Lung (tissue), 16 donors: ENCODE data around the gene BEST2. TPM values are rescaled to one million over a fixed set of nuclear protein-coding genes. Genes with fewer than 3 reads are reported as not detected.

Experiments
- ATAC-seq: fragments of 200-7000 bp; cut with Tn5 transposase; one replicate; pipeline ENCODE4 v1.9.1; 2020; ENCODE audit warnings: moderate number of reproducible peaks; ENCODE audit not compliant: insufficient read depth, low FRiP score
- DNase-seq, 3 donors: peaks; one replicate each; pipeline ENCODE4 v3.0.0-alpha.2; 2013 to 2017
- H3K27ac ChIP-seq, 2 donors: one replicate each; pipeline ENCODE4 v1.5.1; 2013; ENCODE audit warnings: mild to moderate bottlenecking in 2 of 2, moderate library complexity in 2 of 2, control low read depth in 1 of 2, inconsistent platforms in 1 of 2, low read depth in 1 of 2, low read length in 1 of 2
- H3K27me3 ChIP-seq, 3 donors: one replicate each; pipeline ENCODE4 v1.5.1; 2013; ENCODE audit warnings: low read length in 2 of 3; ENCODE audit not compliant: control insufficient read depth in 3 of 3, insufficient read depth in 3 of 3
- H3K36me3 ChIP-seq, 4 donors: one replicate each; pipeline ENCODE4 v1.5.1; 2013; ENCODE audit warnings: low read length in 4 of 4, mild to moderate bottlenecking in 1 of 4, moderate library complexity in 1 of 4; ENCODE audit not compliant: control insufficient read depth in 4 of 4, insufficient read depth in 4 of 4
- H3K4me1 ChIP-seq, 5 donors: one replicate each; pipeline ENCODE4 v1.5.1; 2013; ENCODE audit warnings: low read length in 5 of 5, mild to moderate bottlenecking in 2 of 5, moderate library complexity in 1 of 5; ENCODE audit not compliant: control insufficient read depth in 5 of 5, insufficient read depth in 5 of 5
- H3K4me3 ChIP-seq: one replicate; pipeline ENCODE4 v1.5.1; 2013; ENCODE audit warnings: mild to moderate bottlenecking, control low read depth, moderate library complexity
- H3K9ac ChIP-seq, 2 donors: one replicate each; pipeline ENCODE4 v1.5.1; 2013; ENCODE audit warnings: low read length in 2 of 2, control low read depth in 1 of 2; ENCODE audit not compliant: insufficient read depth in 1 of 2
- H3K9me3 ChIP-seq, 4 donors: one replicate each; pipeline ENCODE4 v1.5.1; 2013; ENCODE audit warnings: low read length in 3 of 4, mild to moderate bottlenecking in 1 of 4, moderate library complexity in 1 of 4; ENCODE audit not compliant: control insufficient read depth in 4 of 4, insufficient read depth in 3 of 4
- CTCF ChIP-seq: IDR thresholded peaks from 2 replicates; pipeline ENCODE4 v1.5.1; 2012; ENCODE audit warnings: mild to moderate bottlenecking; ENCODE audit errors: control extremely low read depth, extremely low read depth
- WGBS, 2 donors: extraction: QIAGEN DNeasy Blood & Tissue Kit; methylation state at CpG; one replicate each; pipeline ENCODE4 v1.1.7; 2013; 5-methylcytosine and 5-hydroxymethylcytosine counted together
- long read RNA-seq, 5 donors: transcript quantifications; one replicate each; lab custom pipeline, GENCODE V29; 2026
- polyA plus RNA-seq, 2 donors: library from polyadenylated mRNA; stranded (reverse); fragments of 200-250 nt; gene quantifications; one replicate each; pipeline ENCODE4 v1.2.1, GENCODE V29; 2013
- total RNA-seq, 2 donors: library from RNA; depleted of rRNA in 1 of 2; stranded (reverse); fragments of >200 nt in 1 of 2; gene quantifications; one replicate each; pipeline ENCODE4 v1.2.1, GENCODE V29; 2014 to 2021
- donor health status: control.
- donor health status: control.
- donor health status: Bipolar disorder and iron deficiency.
- donor health status: healthy.
- donor health status: DM: yes; HTN: yes; CAD: no.

BEST2 gene
- total RNA-seq, result not detected
- polyA plus RNA-seq, result under 1 TPM in 1 of 2 donors, not detected in 1; 0.02 TPM
- long read RNA-seq, donor 1, result 0 reads
- long read RNA-seq, donor 2, result 0 reads
- long read RNA-seq, donor 3, result 0 reads
- long read RNA-seq, donor 4, result 0 reads
- long read RNA-seq, donor 5, result 0 reads

- no peak within 1 kb of the TSS for H3K27ac ChIP-seq
- peaks cover 0 to 11% (median 2%) of the 10 kb centered on the region in 4 donors for H3K9me3 ChIP-seq
- H3K27me3 ChIP-seq, result peaks cover 0 to 16% (median 6%) of the 10 kb centered on the region in 3 donors
- H3K4me1 ChIP-seq, result peaks cover 0 to 4% (median 0%) of the 10 kb centered on the region in 5 donors
- no peak for ATAC-seq
- no peak for TF ChIP-seq CTCF
- no peak within 1 kb of the TSS for H3K4me3 ChIP-seq
- 49 to 51% methylated on average over 14 of the region's 14 CpGs for WGBS, 2 donors
- no peak within 1 kb of the TSS for H3K9ac ChIP-seq
- peaks cover 5 to 16% (median 12%) of the 10 kb centered on the region in 4 donors for H3K36me3 ChIP-seq
- no peak for DNase-seq
These were observed at the start of gene BEST2 for GRCh38 chr19:12751635-12752034. Gene BEST2 (plus strand): TSS chr19:12751791. CDS start chr19:12752593, 802 bp downstream.

GRCh38 chr19:12703046-12703445, 48.5 kb upstream of the BEST2 start:
- Histone ChIP-seq H3K9ac (no peak overlapping the region), H3K4me3 (no peak overlapping the region), H3K27me3 (no peaks in the 10 kb centered on the region), H3K27ac (no peak overlapping the region), H3K4me1 (no peaks in the 10 kb centered on the region), H3K36me3 (peaks cover 14 to 61% (median 33%) of the 10 kb centered on the region in 4 donors), H3K9me3 (no peaks in the 10 kb centered on the region)
- TF ChIP-seq CTCF, result no peak
- DNase-seq, result peak in 2 of 3 donors; percentile 33 to 44
- ATAC-seq, result no peak
- 79 to 81% methylated on average over 9 of the region's 9 CpGs for WGBS, 2 donors

- Histone ChIP-seq H3K9ac (no peak overlapping the region), H3K4me3 (no peak overlapping the region), H3K36me3 (peaks cover 24 to 65% (median 38%) of the 10 kb centered on the region in 4 donors), H3K9me3 (no peaks in the 10 kb centered on the region), H3K4me1 (no peaks in the 10 kb centered on the region), H3K27me3 (no peaks in the 10 kb centered on the region), H3K27ac (no peak overlapping the region)
- TF ChIP-seq CTCF, result no peak
- 94 to 95% methylated on average over 13 of the region's 13 CpGs for WGBS, 2 donors
- DNase-seq (no peak), ATAC-seq (no peak)
These were observed 46.4 kb upstream of the BEST2 start for GRCh38 chr19:12705169-12705568.
